ENCODE data around the gene RAC3. TPM values are rescaled to one million over a fixed set of nuclear protein-coding genes. Genes with fewer than 3 reads are reported as not detected.

Gene RAC3
- total RNA-seq, 4 donors from 2014 or later: 0.50 to 6.9 (median 0.54) TPM; not detected in 1

GRCh38 chr17:82021900-82022309, 9.6 kb upstream of the RAC3 start:
- peak overlapping the region in 3 of 4 donors; percentile 82 to 85 (median 82) for H3K27ac ChIP-seq
- TF ChIP-seq EP300 (IDR thresholded peaks at IDR 0.05) (no peak), POLR2AphosphoS5 (IDR thresholded peaks at IDR 0.05) (no peak), POLR2A (IDR thresholded peaks at IDR 0.05) (no peak), CTCF (IDR thresholded peaks at IDR 0.05) (no peak)
- WGBS, 2 donors (ENCODE audit: low coverage in 1 of 2): 20% methylated on average over 2 of the region's 10 CpGs; no CpG with 5 or more reads in 1 of the 2 donors
- H3K36me3 ChIP-seq: peaks cover 0 to 36% of the 10 kb centered on the region in 2 donors
- H3K27me3 ChIP-seq: no peaks in the 10 kb centered on the region
- H3K4me3 ChIP-seq: peak overlapping the region; percentile 68 to 94
- peaks cover 0 to 49% (median 25%) of the 10 kb centered on the region in 3 donors for H3K4me1 ChIP-seq
- H3K9me3 ChIP-seq: no peaks in the 10 kb centered on the region
- no peak for ATAC-seq

GRCh38 chr17:82022310-82022980, 9.0 kb upstream of the RAC3 start, which contains the start of gene CENPX:
TSS of gene CENPX (minus strand) at chr17:82022878. CDS start at chr17:82022861, 17 bp downstream.
- Histone ChIP-seq H3K36me3 (peaks cover 0 to 36% of the 10 kb centered on the region in 2 donors), H3K4me3 (peak within 1 kb of the TSS; percentile 68 to 94), H3K27me3 (no peaks in the 10 kb centered on the region), H3K4me1 (peaks cover 0 to 49% (median 25%) of the 10 kb centered on the region in 3 donors), H3K9me3 (no peaks in the 10 kb centered on the region), H3K27ac (peak within 1 kb of the TSS in 3 of 4 donors; percentile 82 to 85 (median 82))
- peak in 1 of 4 experiments; percentile 17 for TF ChIP-seq CTCF (IDR thresholded peaks at IDR 0.05)
- TF ChIP-seq EP300 (IDR thresholded peaks at IDR 0.05): no peak
- peak; percentile 53 to 68 for TF ChIP-seq POLR2A (IDR thresholded peaks at IDR 0.05)
- peak; percentile 29 for TF ChIP-seq POLR2AphosphoS5 (IDR thresholded peaks at IDR 0.05)
- ATAC-seq: no peak
- 0% methylated on average over 2 of the region's 64 CpGs; no CpG with 5 or more reads in 1 of the 2 donors for WGBS, 2 donors (ENCODE audit: low coverage in 1 of 2)

- no peaks in the 10 kb centered on the region for H3K27me3 ChIP-seq
- H3K36me3 ChIP-seq: peaks cover 0 to 36% of the 10 kb centered on the region in 2 donors
- ATAC-seq: peak; percentile 97
- peak within 1 kb of the TSS; percentile 68 to 94 for H3K4me3 ChIP-seq
- no peaks in the 10 kb centered on the region for H3K9me3 ChIP-seq
- peak within 1 kb of the TSS in 3 of 4 donors; percentile 82 to 85 (median 82) for H3K27ac ChIP-seq
- no peak for TF ChIP-seq POLR2AphosphoS5 (IDR thresholded peaks at IDR 0.05)
- no peak for TF ChIP-seq CTCF (IDR thresholded peaks at IDR 0.05)
- TF ChIP-seq POLR2A (IDR thresholded peaks at IDR 0.05): no peak
- no peak for TF ChIP-seq EP300 (IDR thresholded peaks at IDR 0.05)
- peaks cover 0 to 49% (median 25%) of the 10 kb centered on the region in 3 donors for H3K4me1 ChIP-seq
- no CpG with 5 or more reads among the region's 42 CpGs for WGBS, 2 donors (ENCODE audit: low coverage in 1 of 2)
These were observed 8.5 kb upstream of the RAC3 start, which contains the start of gene LRRC45 for GRCh38 chr17:82022981-82023446. TSS of gene LRRC45 (plus strand) at chr17:82023305. CDS start at chr17:82023644, 339 bp downstream.

GRCh38 chr17:82023447-82024241, 7.8 kb upstream of the RAC3 start:
- 13% methylated on average over 5 of the region's 55 CpGs; no CpG with 5 or more reads in 1 of the 2 donors for WGBS, 2 donors (ENCODE audit: low coverage in 1 of 2)
- TF ChIP-seq CTCF (IDR thresholded peaks at IDR 0.05) (no peak), POLR2A (IDR thresholded peaks at IDR 0.05) (no peak), POLR2AphosphoS5 (IDR thresholded peaks at IDR 0.05) (no peak), EP300 (IDR thresholded peaks at IDR 0.05) (no peak)
- H3K4me1 ChIP-seq: peaks cover 0 to 49% (median 25%) of the 10 kb centered on the region in 3 donors
- H3K27me3 ChIP-seq: no peaks in the 10 kb centered on the region
- ATAC-seq: peak; percentile 0
- H3K36me3 ChIP-seq: peaks cover 0 to 36% of the 10 kb centered on the region in 2 donors
- peak overlapping the region in 3 of 4 donors; percentile 57 to 70 (median 63) for H3K27ac ChIP-seq
- no peaks in the 10 kb centered on the region for H3K9me3 ChIP-seq
- peak overlapping the region; percentile 66 to 94 for H3K4me3 ChIP-seq

All from gastroesophageal sphincter (tissue), 4 donors.